ENCODE results near the gene OASL.
"Not testable (repeated sequence)": the region's sequence is repeated elsewhere in the genome, so short reads cannot be mapped to it uniquely, and the experiment has no call there.

The OASL gene

GRCh38 chr12:121057794-121058193 lies 18.7 kb upstream of the OASL start:
- DNase-seq: no peak

GRCh38 chr12:121053706-121054105 lies 14.7 kb upstream of the OASL start:
- no peak for DNase-seq

GRCh38 chr12:121050725-121051124 lies 11.7 kb upstream of the OASL start:
- no peak for DNase-seq

GRCh38 chr12:121048442-121048841 lies 9.4 kb upstream of the OASL start:
- no peak for DNase-seq

GRCh38 chr12:121047400-121047799 lies 8.4 kb upstream of the OASL start:
- not testable (repeated sequence) for DNase-seq

- no peak for DNase-seq
Observed at GRCh38 chr12:121043067-121043466, 4.0 kb upstream of the OASL start.

GRCh38 chr12:121036810-121037326 lies 2.2 kb downstream of the OASL start:
- no peak for DNase-seq

- no peak for DNase-seq
Observed at GRCh38 chr12:121034616-121035305, 4.3 kb downstream of the OASL start.

GRCh38 chr12:121033625-121034349 lies 5.3 kb downstream of the OASL start:
- no peak for DNase-seq

- DNase-seq: no peak
Observed at GRCh38 chr12:121030576-121031212, 8.4 kb downstream of the OASL start.

- DNase-seq: no peak
Observed at GRCh38 chr12:121026274-121027045, 12.6 kb downstream of the OASL start.

- DNase-seq: no peak
Observed at GRCh38 chr12:121025442-121026226, 13.4 kb downstream of the OASL start.

GRCh38 chr12:121023799-121024198 lies 15.2 kb downstream of the OASL start:
- no peak for DNase-seq

GRCh38 chr12:121022713-121023112 lies 16.3 kb downstream of the OASL start:
- no peak for DNase-seq

GRCh38 chr12:121021754-121022153 lies 17.3 kb downstream of the OASL start:
- DNase-seq: no peak

GRCh38 chr12:121018860-121019617 lies 20.0 kb downstream of the OASL start:
- no peak for DNase-seq

GRCh38 chr12:121017966-121018491 lies 21.0 kb downstream of the OASL start:
- no peak for DNase-seq

- peak; percentile 92 for DNase-seq
Observed at GRCh38 chr12:121015825-121016766, 22.9 kb downstream of the OASL start, which contains the start of gene C12orf43. C12orf43 (minus strand) TSS chr12:121016487; CDS start chr12:121016474, 13 bp downstream.

GRCh38 chr12:121013715-121014114 lies 25.3 kb downstream of the OASL start:
- DNase-seq: no peak

GRCh38 chr12:121011820-121012219 lies 27.2 kb downstream of the OASL start:
- no peak for DNase-seq

Measured in retina (tissue), 1 donor.